HepG2 (cell line): ENCODE data around the gene SH3GLB2. TPM values are rescaled to one million over a fixed set of nuclear protein-coding genes. Genes with fewer than 3 reads are reported as not detected.

Experiments used
- EP300 ChIP-seq, 3 experiments: sonication (generic) in 1 of 3; formaldehyde crosslinking in 1 of 3; IDR thresholded peaks; 2 replicates each; pipeline versions ENCODE4 v1.5.1 to v1.6.1; 2011 to 2020; ENCODE audit warnings: low read depth in 2 of 3, low read length in 2 of 3, borderline replicate concordance in 1 of 3, improper control_type of control experiment in 1 of 3, mild to moderate bottlenecking in 1 of 3, missing genetic modification reagents in 1 of 3, moderate library complexity in 1 of 3
- FOXA3 ChIP-seq: IDR thresholded peaks from 2 replicates; pipeline ENCODE4 v1.6.1; 2016; ENCODE audit warnings: missing genetic modification reagents, missing compliant biosample characterization
- FOXK2 ChIP-seq: fragments of 450-650 bp; IDR thresholded peaks from 2 replicates; pipeline ENCODE4 v1.6.1; 2016
- GLI4 ChIP-seq: sonication (generic); formaldehyde crosslinking; IDR thresholded peaks from 2 replicates; pipeline ENCODE4 v1.5.1; 2020; ENCODE audit warnings: missing genetic modification reagents, mild to moderate bottlenecking, moderate library complexity, borderline replicate concordance
- HOXA5 ChIP-seq: sonication (generic); formaldehyde crosslinking; IDR thresholded peaks from 2 replicates; pipeline ENCODE4 v1.4.0; 2020; ENCODE audit warnings: missing genetic modification reagents
- MAZ ChIP-seq, 2 experiments: sonication (generic) in 1 of 2; formaldehyde crosslinking in 1 of 2; IDR thresholded peaks; 2 replicates each; pipeline versions ENCODE4 v1.5.0 to v1.6.1; 2012 to 2020; ENCODE audit warnings: low read depth in 2 of 2, mild to moderate bottlenecking in 2 of 2, borderline replicate concordance in 1 of 2, improper control_type of control experiment in 1 of 2, low read length in 1 of 2, missing genetic modification reagents in 1 of 2, moderate library complexity in 1 of 2
- NR1H2 ChIP-seq: sonication (generic); formaldehyde crosslinking; IDR thresholded peaks from 2 replicates; pipeline ENCODE4 v1.8.1; 2022; ENCODE audit warnings: low read depth, missing genetic modification reagents, borderline replicate concordance
- RFX3 ChIP-seq: IDR thresholded peaks from 2 replicates; pipeline ENCODE4 v1.6.1; 2016; ENCODE audit warnings: missing biosample characterization, missing genetic modification reagents
- SNAPC2 ChIP-seq: sonication (generic); formaldehyde crosslinking; IDR thresholded peaks from 2 replicates; pipeline ENCODE4 v1.8.1; 2022; ENCODE audit warnings: mild to moderate bottlenecking, missing genetic modification reagents
- SP2 ChIP-seq: sonication (generic); formaldehyde crosslinking; IDR thresholded peaks from 2 replicates; pipeline ENCODE4 v1.5.1; 2020; ENCODE audit warnings: mild to moderate bottlenecking, missing genetic modification reagents
- SRSF4 ChIP-seq: fragments of 200-400 bp; formaldehyde crosslinking; IDR thresholded peaks from one replicate; pipeline ENCODE4 v1.6.1; 2018; ENCODE audit warnings: mild to moderate bottlenecking, low read depth, low read length, moderate library complexity; ENCODE audit not compliant: poor library complexity, severe bottlenecking
- TCF7 ChIP-seq: sonication (generic); IDR thresholded peaks from 2 replicates; pipeline ENCODE4 v1.6.1; 2016; ENCODE audit warnings: antibody characterized with exemption, low read depth
- YY1 ChIP-seq: IDR thresholded peaks from 2 replicates; pipeline ENCODE4 v1.6.1; 2011; ENCODE audit warnings: low read length, low read depth, moderate library complexity, mild to moderate bottlenecking; ENCODE audit not compliant: insufficient read depth, insufficient replicate concordance
- ZNF138 ChIP-seq: sonication (generic); formaldehyde crosslinking; IDR thresholded peaks from 2 replicates; pipeline ENCODE4 v1.5.0; 2020; ENCODE audit warnings: mild to moderate bottlenecking, low read depth, missing genetic modification reagents
- ZNF567 ChIP-seq: sonication (generic); formaldehyde crosslinking; IDR thresholded peaks from 2 replicates; pipeline ENCODE4 v1.8.1; 2023; ENCODE audit warnings: mild to moderate bottlenecking, missing genetic modification reagents, borderline replicate concordance
- ZNF670 ChIP-seq: sonication (generic); formaldehyde crosslinking; IDR thresholded peaks from 2 replicates; pipeline ENCODE4 v1.8.0; 2022; ENCODE audit warnings: mild to moderate bottlenecking, missing genetic modification reagents, borderline replicate concordance
- ZNF780A ChIP-seq: sonication (generic); formaldehyde crosslinking; IDR thresholded peaks from 2 replicates; pipeline ENCODE4 v1.8.0; 2022; ENCODE audit warnings: mild to moderate bottlenecking, missing genetic modification reagents, moderate library complexity
- ZNF792 ChIP-seq: IDR thresholded peaks from 2 replicates; pipeline ENCODE4 v1.6.1; 2016
- ZSCAN25 ChIP-seq: sonication (generic); formaldehyde crosslinking; IDR thresholded peaks from 2 replicates; pipeline ENCODE4 v1.8.0; 2022; ENCODE audit warnings: mild to moderate bottlenecking, missing genetic modification reagents
- ZSCAN31 ChIP-seq: sonication (generic); formaldehyde crosslinking; IDR thresholded peaks from 2 replicates; pipeline ENCODE4 v1.5.0; 2020; ENCODE audit warnings: low read depth, mild to moderate bottlenecking, missing genetic modification reagents
- polyA plus RNA-seq, 8 experiments: library from polyadenylated mRNA; depleted of rRNA in 3 of 8; stranded (reverse) in 7 of 8; unstranded in 1 of 8; fragments of >200 nt; fragmentation: Illumina TruSeq in 4 of 8; extraction: Trizol in 4 of 8; gene quantifications; 2 replicates each; pipeline versions ENCODE4 v1.2.1 to v1.2.3, GENCODE V29; 2011 to 2016; ENCODE audit warnings: low read depth in 4 of 8, missing spikeins in 1 of 8, mixed read lengths in 1 of 8; ENCODE audit not compliant: insufficient read depth in 1 of 8
- total RNA-seq, 5 experiments: library from RNA; depleted of rRNA; stranded (reverse); fragments of >200 nt; fragmentation: Illumina TruSeq; extraction: Trizol; gene quantifications; 2 replicates each; pipeline ENCODE4 v1.2.3, GENCODE V29; 2016; ENCODE audit warnings: low read depth in 1 of 5
- TF ChIP-seq, protein P1 (sequence below): sonication (generic); formaldehyde crosslinking; IDR thresholded peaks from 2 replicates; pipeline ENCODE4 v1.5.0; 2020; ENCODE audit warnings: mild to moderate bottlenecking, missing genetic modification reagents, borderline replicate concordance
- TF ChIP-seq, protein P2 (sequence below): sonication (generic); formaldehyde crosslinking; IDR thresholded peaks from 2 replicates; pipeline ENCODE4 v1.4.0; 2020; ENCODE audit warnings: missing genetic modification reagents

The SH3GLB2 gene
- total and polyA plus RNA-seq, 2 of the 13 experiments (the other 11 are each of a cell fraction or from before 2014, with no cell fraction given) = 24.0 to 40.6 TPM

DNA sequence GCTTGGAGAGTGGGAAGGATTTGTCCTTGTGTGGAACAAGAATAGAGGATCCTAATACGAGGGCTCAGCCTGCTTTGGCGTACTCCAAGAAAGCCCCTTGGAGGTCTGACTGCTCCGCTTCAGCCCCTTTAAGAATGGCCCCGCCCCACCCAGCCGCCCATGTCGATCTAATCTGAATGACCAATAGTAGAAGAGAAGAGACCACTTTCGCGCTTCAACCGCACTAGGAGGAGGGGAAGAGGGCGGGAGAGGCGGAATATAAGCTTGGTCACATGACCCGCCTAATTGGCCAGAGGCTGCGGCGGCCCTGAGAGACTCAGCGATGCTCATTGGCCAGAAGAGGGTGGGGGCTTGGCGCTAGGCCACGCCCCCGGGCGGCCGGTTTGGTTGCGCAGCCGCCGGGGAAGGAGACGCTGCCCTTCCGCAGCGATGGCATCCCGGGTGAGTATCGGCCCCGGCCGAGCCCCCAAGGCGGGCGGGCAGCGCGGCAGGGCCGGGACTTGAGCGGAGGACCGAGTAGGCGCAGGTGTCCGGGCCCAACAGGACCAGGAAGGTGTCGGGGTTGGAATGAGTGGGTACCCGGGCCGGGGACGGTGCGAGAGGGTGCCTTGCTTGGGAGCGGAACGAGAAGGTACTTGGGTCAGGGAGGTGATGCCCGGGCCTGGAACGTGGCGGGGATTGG is 8.3 kb upstream of the SH3GLB2 start, which contains the start of gene MIGA2 (continued):
- TF ChIP-seq ZSCAN31 (no peak), ZNF567 (CRISPR knock-in tag) (no peak), ZNF780A (CRISPR knock-in tag) (no peak), EP300 (IDR thresholded peaks at IDR 0.05; ENCODE audit: low read depth in 2 of 2, low read length in 2 of 2) (no peak), EP300 (CRISPR knock-in tag; IDR thresholded peaks at IDR 0.05; ENCODE audit: borderline replicate concordance) (no peak), SRSF4 (no peak), YY1 (peak; percentile 44), TCF7 (no peak), GLI4 (no peak), RFX3 (no peak), NR1H2 (CRISPR knock-in tag) (no peak), FOXA3 (CRISPR knock-in tag) (no peak), ZNF792 (CRISPR knock-in tag) (peak; percentile 67; the same call in 1 of the 2 replicates), ZNF670 (no peak), SP2 (CRISPR knock-in tag) (peak; percentile 87), MAZ (IDR thresholded peaks at IDR 0.05; ENCODE audit: borderline replicate concordance, low read depth, low read length) (no peak; the same call in 1 of the 2 replicates), MAZ (CRISPR knock-in tag; IDR thresholded peaks at IDR 0.05; ENCODE audit: low read depth) (no peak; the same call in 1 of the 2 replicates), ZNF138 (CRISPR knock-in tag) (no peak), ZSCAN25 (CRISPR knock-in tag) (0 out of 2 replicates have a peak, but pooled peaks have one; percentile 42), HOXA5 (CRISPR knock-in tag) (peak; percentile 66; the same call in 1 of the 2 replicates), SNAPC2 (CRISPR knock-in tag) (no peak), FOXK2 (no peak)
- TF ChIP-seq, protein P1, sequence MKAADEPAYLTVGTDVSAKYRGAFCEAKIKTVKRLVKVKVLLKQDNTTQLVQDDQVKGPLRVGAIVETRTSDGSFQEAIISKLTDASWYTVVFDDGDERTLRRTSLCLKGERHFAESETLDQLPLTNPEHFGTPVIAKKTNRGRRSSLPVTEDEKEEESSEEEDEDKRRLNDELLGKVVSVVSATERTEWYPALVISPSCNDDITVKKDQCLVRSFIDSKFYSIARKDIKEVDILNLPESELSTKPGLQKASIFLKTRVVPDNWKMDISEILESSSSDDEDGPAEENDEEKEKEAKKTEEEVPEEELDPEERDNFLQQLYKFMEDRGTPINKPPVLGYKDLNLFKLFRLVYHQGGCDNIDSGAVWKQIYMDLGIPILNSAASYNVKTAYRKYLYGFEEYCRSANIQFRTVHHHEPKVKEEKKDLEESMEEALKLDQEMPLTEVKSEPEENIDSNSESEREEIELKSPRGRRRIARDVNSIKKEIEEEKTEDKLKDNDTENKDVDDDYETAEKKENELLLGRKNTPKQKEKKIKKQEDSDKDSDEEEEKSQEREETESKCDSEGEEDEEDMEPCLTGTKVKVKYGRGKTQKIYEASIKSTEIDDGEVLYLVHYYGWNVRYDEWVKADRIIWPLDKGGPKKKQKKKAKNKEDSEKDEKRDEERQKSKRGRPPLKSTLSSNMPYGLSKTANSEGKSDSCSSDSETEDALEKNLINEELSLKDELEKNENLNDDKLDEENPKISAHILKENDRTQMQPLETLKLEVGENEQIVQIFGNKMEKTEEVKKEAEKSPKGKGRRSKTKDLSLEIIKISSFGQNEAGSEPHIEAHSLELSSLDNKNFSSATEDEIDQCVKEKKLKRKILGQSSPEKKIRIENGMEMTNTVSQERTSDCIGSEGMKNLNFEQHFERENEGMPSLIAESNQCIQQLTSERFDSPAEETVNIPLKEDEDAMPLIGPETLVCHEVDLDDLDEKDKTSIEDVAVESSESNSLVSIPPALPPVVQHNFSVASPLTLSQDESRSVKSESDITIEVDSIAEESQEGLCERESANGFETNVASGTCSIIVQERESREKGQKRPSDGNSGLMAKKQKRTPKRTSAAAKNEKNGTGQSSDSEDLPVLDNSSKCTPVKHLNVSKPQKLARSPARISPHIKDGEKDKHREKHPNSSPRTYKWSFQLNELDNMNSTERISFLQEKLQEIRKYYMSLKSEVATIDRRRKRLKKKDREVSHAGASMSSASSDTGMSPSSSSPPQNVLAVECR (CRISPR knock-in tag) = peak; percentile 91; the same call in 1 of the 2 replicates
- TF ChIP-seq, protein P2, sequence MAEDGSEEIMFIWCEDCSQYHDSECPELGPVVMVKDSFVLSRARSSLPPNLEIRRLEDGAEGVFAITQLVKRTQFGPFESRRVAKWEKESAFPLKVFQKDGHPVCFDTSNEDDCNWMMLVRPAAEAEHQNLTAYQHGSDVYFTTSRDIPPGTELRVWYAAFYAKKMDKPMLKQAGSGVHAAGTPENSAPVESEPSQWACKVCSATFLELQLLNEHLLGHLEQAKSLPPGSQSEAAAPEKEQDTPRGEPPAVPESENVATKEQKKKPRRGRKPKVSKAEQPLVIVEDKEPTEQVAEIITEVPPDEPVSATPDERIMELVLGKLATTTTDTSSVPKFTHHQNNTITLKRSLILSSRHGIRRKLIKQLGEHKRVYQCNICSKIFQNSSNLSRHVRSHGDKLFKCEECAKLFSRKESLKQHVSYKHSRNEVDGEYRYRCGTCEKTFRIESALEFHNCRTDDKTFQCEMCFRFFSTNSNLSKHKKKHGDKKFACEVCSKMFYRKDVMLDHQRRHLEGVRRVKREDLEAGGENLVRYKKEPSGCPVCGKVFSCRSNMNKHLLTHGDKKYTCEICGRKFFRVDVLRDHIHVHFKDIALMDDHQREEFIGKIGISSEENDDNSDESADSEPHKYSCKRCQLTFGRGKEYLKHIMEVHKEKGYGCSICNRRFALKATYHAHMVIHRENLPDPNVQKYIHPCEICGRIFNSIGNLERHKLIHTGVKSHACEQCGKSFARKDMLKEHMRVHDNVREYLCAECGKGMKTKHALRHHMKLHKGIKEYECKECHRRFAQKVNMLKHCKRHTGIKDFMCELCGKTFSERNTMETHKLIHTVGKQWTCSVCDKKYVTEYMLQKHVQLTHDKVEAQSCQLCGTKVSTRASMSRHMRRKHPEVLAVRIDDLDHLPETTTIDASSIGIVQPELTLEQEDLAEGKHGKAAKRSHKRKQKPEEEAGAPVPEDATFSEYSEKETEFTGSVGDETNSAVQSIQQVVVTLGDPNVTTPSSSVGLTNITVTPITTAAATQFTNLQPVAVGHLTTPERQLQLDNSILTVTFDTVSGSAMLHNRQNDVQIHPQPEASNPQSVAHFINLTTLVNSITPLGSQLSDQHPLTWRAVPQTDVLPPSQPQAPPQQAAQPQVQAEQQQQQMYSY (CRISPR knock-in tag) = peak; percentile 30; the same call in 1 of the 2 replicates
